Peyer's patch (tissue), 4 donors: ENCODE data around the gene IQCN.

ENCODE experiments used
- POLR2A ChIP-seq, 2 donors: fragments of 450-650 bp; IDR thresholded peaks; one replicate each; pipeline ENCODE4 v1.5.1; 2017; ENCODE audit warnings: antibody characterized with exemption in 2 of 2, mild to moderate bottlenecking in 2 of 2, moderate library complexity in 2 of 2
- TF ChIP-seq, protein P1 (sequence below), 6 experiments: fragments of 450-650 bp in 4 of 6; fragments of 200-600 bp in 2 of 6; sonication (generic) in 1 of 6; IDR thresholded peaks; one replicate each; pipeline ENCODE4 v1.5.1; 2017 to 2019; ENCODE audit warnings: antibody characterized with exemption in 6 of 6, mild to moderate bottlenecking in 3 of 6, moderate library complexity in 1 of 6

DNA sequence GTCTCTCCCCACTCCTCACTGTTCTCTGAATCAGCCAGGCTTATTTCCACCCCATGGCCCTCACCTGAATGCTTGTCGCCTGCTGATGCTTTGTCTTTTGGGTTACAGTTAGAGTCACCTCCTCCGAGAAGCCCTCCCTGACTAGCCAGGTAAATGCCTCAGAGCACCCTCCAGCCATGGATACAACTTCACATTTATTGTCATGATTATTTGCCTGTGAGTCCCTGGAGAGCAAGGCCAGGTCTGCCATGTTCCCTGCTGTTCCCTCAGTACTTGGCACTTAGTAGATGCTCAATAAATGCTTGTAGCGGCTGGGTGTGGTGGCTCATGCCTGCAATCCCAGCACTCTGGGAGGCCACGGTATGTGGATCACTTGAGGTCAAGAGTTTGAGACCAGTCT is 44.3 kb downstream of the IQCN start:
- TF ChIP-seq, protein P1, sequence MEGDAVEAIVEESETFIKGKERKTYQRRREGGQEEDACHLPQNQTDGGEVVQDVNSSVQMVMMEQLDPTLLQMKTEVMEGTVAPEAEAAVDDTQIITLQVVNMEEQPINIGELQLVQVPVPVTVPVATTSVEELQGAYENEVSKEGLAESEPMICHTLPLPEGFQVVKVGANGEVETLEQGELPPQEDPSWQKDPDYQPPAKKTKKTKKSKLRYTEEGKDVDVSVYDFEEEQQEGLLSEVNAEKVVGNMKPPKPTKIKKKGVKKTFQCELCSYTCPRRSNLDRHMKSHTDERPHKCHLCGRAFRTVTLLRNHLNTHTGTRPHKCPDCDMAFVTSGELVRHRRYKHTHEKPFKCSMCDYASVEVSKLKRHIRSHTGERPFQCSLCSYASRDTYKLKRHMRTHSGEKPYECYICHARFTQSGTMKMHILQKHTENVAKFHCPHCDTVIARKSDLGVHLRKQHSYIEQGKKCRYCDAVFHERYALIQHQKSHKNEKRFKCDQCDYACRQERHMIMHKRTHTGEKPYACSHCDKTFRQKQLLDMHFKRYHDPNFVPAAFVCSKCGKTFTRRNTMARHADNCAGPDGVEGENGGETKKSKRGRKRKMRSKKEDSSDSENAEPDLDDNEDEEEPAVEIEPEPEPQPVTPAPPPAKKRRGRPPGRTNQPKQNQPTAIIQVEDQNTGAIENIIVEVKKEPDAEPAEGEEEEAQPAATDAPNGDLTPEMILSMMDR (IDR thresholded peaks at IDR 0.05), result no peak
- no peak for TF ChIP-seq POLR2A (IDR thresholded peaks at IDR 0.05)
